ENCODE data around the gene ANO5.

DNA sequence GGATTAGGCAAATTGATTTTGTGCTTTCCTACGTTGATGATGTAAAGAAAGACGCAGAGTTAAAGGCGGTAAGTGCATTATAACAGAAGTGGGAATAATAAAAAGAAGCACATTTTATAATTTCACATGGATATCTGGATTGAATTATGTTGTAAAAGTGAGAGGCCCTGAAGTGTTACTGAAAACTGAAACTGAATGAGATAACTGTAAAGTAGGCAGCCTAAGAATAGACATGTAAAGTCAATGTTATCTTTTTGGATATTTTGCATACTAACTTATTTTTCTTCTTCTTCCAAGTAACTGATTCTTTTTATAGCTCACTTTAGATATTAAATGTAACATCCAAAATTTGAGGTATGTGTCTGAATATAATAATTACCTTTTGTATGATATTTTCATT is 28.3 kb downstream of the ANO5 start:
- no peak for TF ChIP-seq MYC (IDR thresholded peaks at IDR 0.05; ENCODE audit: low read depth, low read length)
- TF ChIP-seq, protein P1, sequence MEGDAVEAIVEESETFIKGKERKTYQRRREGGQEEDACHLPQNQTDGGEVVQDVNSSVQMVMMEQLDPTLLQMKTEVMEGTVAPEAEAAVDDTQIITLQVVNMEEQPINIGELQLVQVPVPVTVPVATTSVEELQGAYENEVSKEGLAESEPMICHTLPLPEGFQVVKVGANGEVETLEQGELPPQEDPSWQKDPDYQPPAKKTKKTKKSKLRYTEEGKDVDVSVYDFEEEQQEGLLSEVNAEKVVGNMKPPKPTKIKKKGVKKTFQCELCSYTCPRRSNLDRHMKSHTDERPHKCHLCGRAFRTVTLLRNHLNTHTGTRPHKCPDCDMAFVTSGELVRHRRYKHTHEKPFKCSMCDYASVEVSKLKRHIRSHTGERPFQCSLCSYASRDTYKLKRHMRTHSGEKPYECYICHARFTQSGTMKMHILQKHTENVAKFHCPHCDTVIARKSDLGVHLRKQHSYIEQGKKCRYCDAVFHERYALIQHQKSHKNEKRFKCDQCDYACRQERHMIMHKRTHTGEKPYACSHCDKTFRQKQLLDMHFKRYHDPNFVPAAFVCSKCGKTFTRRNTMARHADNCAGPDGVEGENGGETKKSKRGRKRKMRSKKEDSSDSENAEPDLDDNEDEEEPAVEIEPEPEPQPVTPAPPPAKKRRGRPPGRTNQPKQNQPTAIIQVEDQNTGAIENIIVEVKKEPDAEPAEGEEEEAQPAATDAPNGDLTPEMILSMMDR (IDR thresholded peaks at IDR 0.05; ENCODE audit: extremely low read depth in 1 of 2, insufficient read depth in 1 of 2, low read depth in 1 of 2, low read length in 2 of 2), result no peak
